ENCODE measurements around the gene PRR20G.

The PRR20G gene

GRCh38 chr3:127263037-127263436 lies 24.8 kb downstream of the PRR20G start:
- no peak for TF ChIP-seq GATA1 (IDR thresholded peaks at IDR 0.05; ENCODE audit: low read depth, low read length)
- TF ChIP-seq POLR2A (IDR thresholded peaks at IDR 0.05; ENCODE audit: low read length), result no peak
- DNase-seq, result no peak

- no peak for TF ChIP-seq POLR2A (IDR thresholded peaks at IDR 0.05; ENCODE audit: low read length)
- TF ChIP-seq GATA1 (IDR thresholded peaks at IDR 0.05; ENCODE audit: low read depth, low read length), result no peak
Observed at GRCh38 chr3:127262533-127262932, 25.3 kb downstream of the PRR20G start.

GRCh38 chr3:127261925-127262324 lies 25.9 kb downstream of the PRR20G start:
- TF ChIP-seq POLR2A (IDR thresholded peaks at IDR 0.05; ENCODE audit: low read length) (no peak), GATA1 (IDR thresholded peaks at IDR 0.05; ENCODE audit: low read depth, low read length) (no peak)
- DNase-seq, result no peak

More at GRCh38 chr3:127262533-127262932, 25.3 kb downstream of the PRR20G start:
- no peak for DNase-seq

GRCh38 chr3:127260826-127261555 lies 26.9 kb downstream of the PRR20G start:
- TF ChIP-seq GATA1 (IDR thresholded peaks at IDR 0.05; ENCODE audit: low read depth, low read length), result no peak
- TF ChIP-seq POLR2A (IDR thresholded peaks at IDR 0.05; ENCODE audit: low read length), result no peak
- no peak for DNase-seq

GRCh38 chr3:127260416-127260815 lies 27.4 kb downstream of the PRR20G start:
- DNase-seq, result no peak
- no peak for TF ChIP-seq POLR2A (IDR thresholded peaks at IDR 0.05; ENCODE audit: low read length)
- TF ChIP-seq GATA1 (IDR thresholded peaks at IDR 0.05; ENCODE audit: low read depth, low read length), result no peak

GRCh38 chr3:127259882-127260281 lies 28.0 kb downstream of the PRR20G start:
- TF ChIP-seq GATA1 (IDR thresholded peaks at IDR 0.05; ENCODE audit: low read depth, low read length) (no peak), POLR2A (IDR thresholded peaks at IDR 0.05; ENCODE audit: low read length) (no peak)
- no peak for DNase-seq

GRCh38 chr3:127258733-127259132 lies 29.1 kb downstream of the PRR20G start:
- no peak for TF ChIP-seq GATA1 (IDR thresholded peaks at IDR 0.05; ENCODE audit: low read depth, low read length)
- TF ChIP-seq POLR2A (IDR thresholded peaks at IDR 0.05; ENCODE audit: low read length), result no peak
- DNase-seq, result no peak

- no peak for TF ChIP-seq GATA1 (IDR thresholded peaks at IDR 0.05; ENCODE audit: low read depth, low read length)
- TF ChIP-seq POLR2A (IDR thresholded peaks at IDR 0.05; ENCODE audit: low read length), result no peak
- no peak for DNase-seq
Observed at GRCh38 chr3:127257351-127257750, 30.5 kb downstream of the PRR20G start.

GRCh38 chr3:127256733-127257271 lies 31.0 kb downstream of the PRR20G start:
- TF ChIP-seq POLR2A (IDR thresholded peaks at IDR 0.05; ENCODE audit: low read length) (no peak), GATA1 (IDR thresholded peaks at IDR 0.05; ENCODE audit: low read depth, low read length) (no peak)

GRCh38 chr3:127256138-127256537 lies 31.7 kb downstream of the PRR20G start:
- no peak for DNase-seq
- TF ChIP-seq POLR2A (IDR thresholded peaks at IDR 0.05; ENCODE audit: low read length) (no peak), GATA1 (IDR thresholded peaks at IDR 0.05; ENCODE audit: low read depth, low read length) (no peak)

More at GRCh38 chr3:127256733-127257271, 31.0 kb downstream of the PRR20G start:
- DNase-seq, result no peak

GRCh38 chr3:127255516-127255915 lies 32.3 kb downstream of the PRR20G start:
- TF ChIP-seq POLR2A (IDR thresholded peaks at IDR 0.05; ENCODE audit: low read length), result no peak
- no peak for TF ChIP-seq GATA1 (IDR thresholded peaks at IDR 0.05; ENCODE audit: low read depth, low read length)
- DNase-seq, result no peak

GRCh38 chr3:127254730-127255129 lies 33.1 kb downstream of the PRR20G start:
- no peak for TF ChIP-seq POLR2A (IDR thresholded peaks at IDR 0.05; ENCODE audit: low read length)
- no peak for TF ChIP-seq GATA1 (IDR thresholded peaks at IDR 0.05; ENCODE audit: low read depth, low read length)
- DNase-seq, result peak in 1 of 2 experiments; percentile 5

- no peak for TF ChIP-seq GATA1 (IDR thresholded peaks at IDR 0.05; ENCODE audit: low read depth, low read length)
- no peak for TF ChIP-seq POLR2A (IDR thresholded peaks at IDR 0.05; ENCODE audit: low read length)
Observed at GRCh38 chr3:127254033-127254644, 33.7 kb downstream of the PRR20G start.

GRCh38 chr3:127253491-127253890 lies 34.4 kb downstream of the PRR20G start:
- no peak for DNase-seq
- TF ChIP-seq GATA1 (IDR thresholded peaks at IDR 0.05; ENCODE audit: low read depth, low read length), result no peak
- TF ChIP-seq POLR2A (IDR thresholded peaks at IDR 0.05; ENCODE audit: low read length), result no peak

More at GRCh38 chr3:127254033-127254644, 33.7 kb downstream of the PRR20G start:
- DNase-seq, result no peak

Measured in erythroblast (primary cell).